GM20000 (cell line): ENCODE data around the gene C1QTNF1.

Experiments used
- DNase-seq: peaks from one replicate; pipeline ENCODE4 v3.0.0; 2012; ENCODE audit warnings: low spot score
- CTCF ChIP-seq: IDR thresholded peaks from 2 replicates; pipeline ENCODE4 v1.5.1; 2012; ENCODE audit warnings: mild to moderate bottlenecking, control low read depth; ENCODE audit errors: extremely low read depth, missing control alignments

The C1QTNF1 gene

DNA sequence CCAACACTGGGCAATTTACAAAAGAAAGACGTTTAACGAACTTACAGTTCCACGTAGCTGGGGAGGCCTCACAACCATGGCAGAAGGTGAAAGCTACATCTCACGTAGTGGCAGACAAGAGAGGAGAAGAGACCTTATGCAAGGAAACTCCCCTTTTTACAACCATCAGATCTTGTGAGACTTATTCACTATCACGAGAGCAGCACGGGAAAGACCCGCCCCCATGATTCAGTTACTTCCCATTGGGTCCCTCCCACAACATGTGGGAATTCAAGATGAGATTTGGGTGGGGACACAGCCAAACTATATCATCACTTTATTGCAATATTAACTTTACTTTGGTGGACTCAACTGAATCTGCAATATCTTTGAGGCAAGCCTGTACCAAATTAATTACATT is 38.7 kb downstream of the C1QTNF1 start:
- no peak for DNase-seq
- no peak for TF ChIP-seq CTCF

DNA sequence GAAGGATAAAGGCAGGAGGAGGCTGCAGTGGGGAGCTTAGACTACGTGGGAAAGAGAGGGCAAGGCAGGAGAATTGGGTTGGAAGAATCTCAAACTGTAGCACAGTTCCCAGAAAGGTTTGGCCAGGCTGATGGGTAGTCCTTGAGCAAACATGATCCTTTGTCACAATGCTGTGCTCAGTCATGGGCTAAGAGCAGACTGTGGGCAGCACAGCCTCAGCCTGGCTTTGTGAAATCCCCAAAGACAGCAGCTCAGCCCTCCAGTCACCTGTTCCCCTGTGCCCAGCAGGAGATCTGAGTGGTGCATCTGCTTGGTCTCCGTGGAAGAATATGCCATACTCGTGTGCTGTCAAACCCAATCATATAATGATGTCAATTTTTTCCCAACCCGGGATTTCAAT is 40.1 kb downstream of the C1QTNF1 start:
- TF ChIP-seq CTCF: no peak
- DNase-seq: no peak

- peak; percentile 28 for DNase-seq
- no peak for TF ChIP-seq CTCF
Observed at GRCh38 chr17:79065105-79065670, 41.2 kb downstream of the C1QTNF1 start.

DNA sequence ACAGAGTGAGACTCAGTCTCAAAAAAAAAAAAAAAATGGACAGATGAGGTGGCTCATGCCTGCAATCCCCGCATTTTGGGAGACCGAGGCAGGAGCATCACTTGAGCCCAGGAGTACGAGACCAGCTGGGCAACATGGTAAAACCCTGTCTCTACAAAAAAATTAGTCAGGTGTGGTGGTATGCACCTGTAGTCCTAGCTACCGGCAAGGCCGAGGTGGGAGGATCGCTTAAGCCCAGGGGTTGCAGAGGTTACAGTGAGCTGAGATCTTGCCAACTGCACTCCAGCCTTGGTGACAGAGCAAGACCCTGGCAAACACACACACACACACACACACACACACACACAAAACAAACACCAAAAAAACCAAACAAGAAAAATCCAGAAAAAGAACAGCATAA is 43.0 kb downstream of the C1QTNF1 start:
- no peak for TF ChIP-seq CTCF
- no peak for DNase-seq

DNA sequence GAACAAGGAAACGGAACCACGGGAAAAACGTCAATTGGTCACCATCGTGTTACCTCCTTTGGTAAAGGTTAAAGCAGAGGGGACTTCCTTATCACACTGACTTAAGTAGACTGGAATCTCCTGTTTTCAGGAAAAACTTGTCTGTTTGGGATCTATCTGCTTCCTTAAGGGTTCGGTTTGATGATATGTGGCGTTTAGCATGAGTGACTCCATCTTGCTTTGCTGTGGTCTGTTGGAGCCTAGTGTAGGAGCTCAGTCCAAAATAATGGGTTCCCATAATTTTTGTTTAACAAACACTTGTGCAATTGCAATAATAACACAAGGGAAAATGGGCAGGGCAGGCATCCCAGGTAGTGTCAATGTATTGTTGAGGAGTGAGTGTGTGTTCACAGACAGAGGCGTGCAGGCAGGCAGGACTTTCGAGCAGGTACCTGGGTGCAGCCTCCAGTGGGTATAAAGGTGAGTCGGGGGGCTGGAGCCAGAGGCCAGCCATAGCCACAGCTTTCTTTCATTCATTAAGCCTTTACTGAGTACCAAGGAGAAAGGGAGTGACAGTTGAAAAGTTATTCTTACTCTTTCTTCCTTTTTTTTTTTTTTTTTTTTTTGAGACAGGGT is 46.4 kb downstream of the C1QTNF1 start:
- TF ChIP-seq CTCF: no peak
- DNase-seq: no peak

GRCh38 chr17:79071161-79071740 is 47.3 kb downstream of the C1QTNF1 start:
- DNase-seq: no peak
- no peak for TF ChIP-seq CTCF

DNA sequence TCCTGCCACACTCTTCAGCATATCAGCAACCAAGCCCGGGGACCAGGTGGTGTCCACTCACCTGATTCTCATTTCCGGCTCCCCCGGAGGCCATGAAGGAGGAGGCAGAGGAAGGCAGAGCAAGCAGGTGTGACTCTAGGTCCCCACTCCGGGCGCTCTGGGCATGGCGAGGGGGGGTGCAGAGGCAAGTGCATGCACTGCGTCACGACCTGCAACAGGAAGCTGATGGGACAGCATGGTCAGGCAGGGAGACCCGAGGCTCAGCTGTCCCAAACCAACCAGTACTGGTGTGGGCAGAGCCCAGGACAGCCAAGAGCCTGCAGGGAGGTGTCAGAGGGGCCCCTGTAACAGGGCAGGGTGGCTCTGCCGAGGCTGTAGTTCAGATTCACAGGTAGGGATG is 48.6 kb downstream of the C1QTNF1 start:
- no peak for TF ChIP-seq CTCF
- no peak for DNase-seq
